ENCODE results near the gene PPIF. TPM values are rescaled to one million over a fixed set of nuclear protein-coding genes. Genes with fewer than 3 reads are reported as not detected.
A peak's percentile ranks its signal among the peaks of the same experiment; 100 is the strongest.

Gene PPIF
- total and polyA plus RNA-seq, 2 donors, result 13.6 to 34.9 TPM

DNA sequence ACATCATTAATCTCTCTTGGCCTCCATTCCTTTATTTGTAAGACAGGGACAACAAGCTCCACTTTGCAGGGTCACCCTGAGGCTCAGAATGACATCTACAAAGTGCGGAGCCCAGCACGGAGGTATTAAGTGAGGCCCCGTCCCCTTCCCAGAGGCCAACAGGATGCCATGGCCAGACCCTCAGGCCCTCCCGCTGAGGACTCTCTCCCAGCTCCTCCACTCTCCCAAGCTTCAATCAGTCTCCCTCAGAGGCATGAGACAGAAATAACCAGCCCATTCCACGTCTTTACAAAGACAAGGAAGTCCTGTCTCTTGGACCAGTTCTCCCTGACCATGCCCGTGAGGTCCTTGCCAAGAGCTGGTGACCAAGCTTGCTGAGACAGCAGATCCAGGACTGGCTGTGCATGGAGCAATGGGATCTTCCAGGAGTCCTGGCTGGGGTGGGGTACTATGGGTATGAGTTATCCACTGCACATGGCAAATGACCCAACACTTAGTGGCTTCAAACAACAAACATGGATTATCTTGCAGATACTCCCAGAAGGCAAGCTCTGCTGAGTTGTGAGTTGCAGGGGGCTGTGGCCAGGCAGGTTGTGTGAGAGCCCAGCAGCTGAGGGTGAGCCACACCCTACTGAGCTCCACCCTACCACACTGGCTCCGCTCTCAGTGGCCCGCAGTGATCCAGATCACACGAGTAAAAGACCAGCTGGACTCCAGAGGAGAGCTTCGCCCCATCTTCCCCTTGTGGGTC lies 4.3 kb upstream of the PPIF start:
- 96% methylated on average over 10 of the region's 10 CpGs for WGBS
- Histone ChIP-seq H3K9me3 (ENCODE audit: control insufficient read depth in 2 of 2, insufficient read depth in 1 of 2, low read length in 1 of 2) (no peaks in the 10 kb centered on the region), H3K36me3 (ENCODE audit: control insufficient read depth in 2 of 2, insufficient read depth in 2 of 2, low read length in 1 of 2) (no peaks in the 10 kb centered on the region), H3K4me3 (ENCODE audit: low read length in 2 of 2) (no peak overlapping the region), H3K27ac (ENCODE audit: low read depth in 1 of 2, low read length in 1 of 2) (no peak overlapping the region), H3K4me1 (ENCODE audit: control insufficient read depth in 2 of 2, insufficient read depth in 2 of 2, low read length in 2 of 2) (peaks cover 3 to 19% of the 10 kb centered on the region in 2 donors), H3K27me3 (ENCODE audit: control insufficient read depth in 2 of 2, insufficient read depth in 1 of 2, low read length in 1 of 2) (no peaks in the 10 kb centered on the region)
- no peak for DNase-seq (ENCODE audit: low read depth in 6 of 9, low spot score in 9 of 9)

DNA sequence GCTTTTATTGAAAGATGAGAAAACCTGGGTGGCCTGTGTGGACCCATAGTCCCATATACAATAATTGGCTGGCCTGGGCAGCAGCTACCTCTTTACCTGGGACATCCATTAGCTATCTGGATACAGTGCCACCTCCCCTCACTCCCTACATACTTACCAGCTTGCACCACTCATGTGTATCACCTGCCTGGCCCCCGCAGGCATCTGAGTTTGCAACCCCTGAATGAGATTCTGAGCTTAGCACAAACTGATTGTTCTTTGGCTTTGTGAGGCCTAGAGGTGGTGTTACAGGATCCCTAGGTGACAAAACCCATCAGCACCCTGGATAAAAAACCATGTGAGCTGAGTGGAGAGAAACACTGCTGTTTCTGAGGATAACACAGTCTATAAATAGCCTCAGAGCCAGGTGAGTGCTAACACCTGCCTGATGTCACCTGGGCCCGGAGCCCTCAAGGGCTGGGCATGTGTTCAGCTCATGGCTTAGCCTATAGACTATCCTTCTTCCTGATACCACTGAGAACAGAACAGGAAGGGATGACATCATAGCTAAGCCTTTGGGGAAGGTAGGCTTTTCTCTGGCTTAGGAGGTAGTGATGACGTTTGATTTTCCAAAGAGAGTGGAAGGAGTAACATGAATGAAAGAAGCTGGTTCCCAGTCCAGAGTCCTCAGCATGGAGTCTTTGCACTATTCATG lies 2.6 kb upstream of the PPIF start:
- Histone ChIP-seq H3K4me1 (ENCODE audit: control insufficient read depth in 2 of 2, insufficient read depth in 2 of 2, low read length in 2 of 2) (peaks cover 8 to 35% of the 10 kb centered on the region in 2 donors), H3K36me3 (ENCODE audit: control insufficient read depth in 2 of 2, insufficient read depth in 2 of 2, low read length in 1 of 2) (peaks cover 6 to 11% of the 10 kb centered on the region in 2 donors), H3K27me3 (ENCODE audit: control insufficient read depth in 2 of 2, insufficient read depth in 1 of 2, low read length in 1 of 2) (no peaks in the 10 kb centered on the region), H3K4me3 (ENCODE audit: low read length in 2 of 2) (no peak overlapping the region), H3K27ac (ENCODE audit: low read depth in 1 of 2, low read length in 1 of 2) (no peak overlapping the region), H3K9me3 (ENCODE audit: control insufficient read depth in 2 of 2, insufficient read depth in 1 of 2, low read length in 1 of 2) (peaks cover 0 to 9% of the 10 kb centered on the region in 2 donors)
- 93% methylated on average over 3 of the region's 3 CpGs for WGBS
- no peak for DNase-seq (ENCODE audit: low read depth in 6 of 9, low spot score in 9 of 9)

DNA sequence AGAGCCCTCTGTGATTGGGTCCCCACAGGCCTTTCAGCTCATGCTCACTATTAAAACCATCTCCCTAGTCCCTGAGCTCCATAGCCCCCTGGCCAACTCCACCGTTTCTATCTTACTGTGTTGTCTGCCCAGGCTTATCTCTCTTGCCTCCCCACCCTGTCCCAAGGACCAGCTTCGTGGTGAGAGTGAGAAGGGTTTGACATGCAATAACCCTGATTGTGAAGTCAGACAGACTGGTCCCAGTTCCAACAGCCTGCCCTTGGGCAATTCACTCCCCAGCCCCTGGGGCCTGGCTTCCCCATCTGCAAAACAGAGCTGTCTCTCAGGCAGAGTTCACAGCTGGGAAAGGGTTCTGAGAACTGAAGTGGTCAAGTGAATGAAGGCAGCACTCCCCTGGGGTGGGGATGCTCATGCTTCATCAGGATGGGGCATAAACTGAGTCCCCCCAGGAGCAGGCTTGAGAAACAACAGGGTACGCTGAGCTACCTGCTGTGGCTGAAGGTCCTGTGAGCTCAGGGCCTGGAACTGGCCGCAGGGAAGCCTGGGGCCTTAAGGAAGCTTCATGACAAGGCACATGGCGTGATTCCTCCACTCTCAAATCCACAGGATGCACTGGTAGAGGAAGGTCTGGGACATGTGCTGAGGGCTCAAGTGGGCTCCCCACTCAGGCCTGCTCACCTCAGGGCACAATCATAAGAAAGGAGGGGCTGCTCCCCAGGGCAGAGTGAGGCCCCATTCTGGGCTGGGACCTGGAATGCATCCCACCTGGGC lies 1.8 kb upstream of the PPIF start:
- Histone ChIP-seq H3K4me1 (ENCODE audit: control insufficient read depth in 2 of 2, insufficient read depth in 2 of 2, low read length in 2 of 2) (peaks cover 8 to 37% of the 10 kb centered on the region in 2 donors), H3K27ac (ENCODE audit: low read depth in 1 of 2, low read length in 1 of 2) (no peak overlapping the region), H3K27me3 (ENCODE audit: control insufficient read depth in 2 of 2, insufficient read depth in 1 of 2, low read length in 1 of 2) (no peaks in the 10 kb centered on the region), H3K36me3 (ENCODE audit: control insufficient read depth in 2 of 2, insufficient read depth in 2 of 2, low read length in 1 of 2) (peaks cover 13 to 19% of the 10 kb centered on the region in 2 donors), H3K9me3 (ENCODE audit: control insufficient read depth in 2 of 2, insufficient read depth in 1 of 2, low read length in 1 of 2) (peaks cover 0 to 9% of the 10 kb centered on the region in 2 donors), H3K4me3 (ENCODE audit: low read length in 2 of 2) (no peak overlapping the region)
- 86% methylated on average over 5 of the region's 5 CpGs for WGBS
- DNase-seq (ENCODE audit: low read depth in 6 of 9, low spot score in 9 of 9), result no peak

DNA sequence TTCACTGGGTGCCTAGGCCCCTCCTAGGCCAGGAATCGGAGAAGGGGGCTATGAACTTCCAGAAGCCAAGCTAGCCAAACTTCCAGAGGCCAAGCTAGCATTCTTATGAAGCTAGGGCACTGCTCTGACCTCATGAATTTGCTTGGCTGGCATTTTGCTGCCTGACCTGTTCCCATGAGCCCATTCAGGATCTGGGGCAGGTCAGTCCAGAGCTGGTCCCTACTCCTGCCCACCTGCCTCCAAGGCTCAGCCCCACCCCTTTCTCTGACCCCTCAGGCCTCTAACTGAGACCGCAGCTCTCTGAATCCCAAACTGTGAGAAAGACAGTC lies 1.3 kb upstream of the PPIF start:
- peaks cover 19 to 25% of the 10 kb centered on the region in 2 donors for H3K36me3 ChIP-seq (ENCODE audit: control insufficient read depth in 2 of 2, insufficient read depth in 2 of 2, low read length in 1 of 2)
- H3K27me3 ChIP-seq (ENCODE audit: control insufficient read depth in 2 of 2, insufficient read depth in 1 of 2, low read length in 1 of 2), result no peaks in the 10 kb centered on the region
- DNase-seq (ENCODE audit: low read depth in 6 of 9, low spot score in 9 of 9), result no peak
- H3K27ac ChIP-seq (ENCODE audit: low read depth in 1 of 2, low read length in 1 of 2), result no peak overlapping the region
- no peak overlapping the region for H3K4me3 ChIP-seq (ENCODE audit: low read length in 2 of 2)
- H3K4me1 ChIP-seq (ENCODE audit: control insufficient read depth in 2 of 2, insufficient read depth in 2 of 2, low read length in 2 of 2), result peaks cover 8 to 37% of the 10 kb centered on the region in 2 donors
- H3K9me3 ChIP-seq (ENCODE audit: control insufficient read depth in 2 of 2, insufficient read depth in 1 of 2, low read length in 1 of 2), result peaks cover 0 to 9% of the 10 kb centered on the region in 2 donors
- 100% methylated on average over 2 of the region's 2 CpGs for WGBS

DNA sequence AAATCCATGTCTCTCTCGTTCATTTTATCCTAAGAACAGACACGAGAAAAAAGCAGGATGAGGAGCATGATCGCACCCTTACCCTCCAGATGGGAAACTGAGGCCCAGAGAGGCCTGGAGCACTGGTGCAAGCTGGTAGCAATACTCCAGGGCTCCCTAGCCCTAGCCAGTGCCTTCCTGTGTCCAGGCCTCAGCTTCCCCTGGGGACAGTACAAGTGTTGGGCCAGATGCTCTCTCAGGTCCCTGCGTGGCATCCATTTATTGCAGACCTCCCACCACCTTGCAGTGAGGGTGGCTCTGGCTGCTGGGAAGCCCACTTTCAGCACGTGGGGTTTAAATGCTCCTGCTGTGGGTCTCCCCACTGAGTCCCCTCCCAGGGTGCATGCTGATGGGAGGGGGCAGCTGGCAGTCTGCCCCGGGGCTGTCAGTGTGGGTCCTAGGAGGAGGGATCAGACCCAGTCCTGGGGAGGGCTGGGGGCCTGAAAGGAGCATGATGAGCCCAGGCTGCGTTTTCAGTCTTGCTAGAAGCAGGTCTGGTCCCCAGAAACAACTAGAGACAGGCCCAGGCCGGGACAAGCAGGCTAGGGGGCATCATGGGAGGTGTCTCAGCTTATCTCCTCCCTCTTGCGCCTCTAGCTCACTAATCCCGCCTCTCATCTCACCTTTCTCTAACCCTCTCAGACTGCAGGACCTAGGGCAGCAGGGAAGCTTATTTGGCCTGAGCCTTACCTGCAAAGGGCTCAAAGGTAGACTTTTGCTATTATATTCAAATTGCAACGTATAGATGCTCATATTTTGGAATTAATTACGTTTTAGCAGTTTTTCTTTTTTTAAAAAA lies 662 bp upstream of the PPIF start:
- Histone ChIP-seq H3K4me1 (ENCODE audit: control insufficient read depth in 2 of 2, insufficient read depth in 2 of 2, low read length in 2 of 2) (peaks cover 8 to 37% of the 10 kb centered on the region in 2 donors), H3K27me3 (ENCODE audit: control insufficient read depth in 2 of 2, insufficient read depth in 1 of 2, low read length in 1 of 2) (no peaks in the 10 kb centered on the region), H3K36me3 (ENCODE audit: control insufficient read depth in 2 of 2, insufficient read depth in 2 of 2, low read length in 1 of 2) (peaks cover 22 to 30% of the 10 kb centered on the region in 2 donors), H3K9me3 (ENCODE audit: control insufficient read depth in 2 of 2, insufficient read depth in 1 of 2, low read length in 1 of 2) (peaks cover 0 to 9% of the 10 kb centered on the region in 2 donors), H3K27ac (ENCODE audit: low read depth in 1 of 2, low read length in 1 of 2) (peak overlapping the region in 1 of 2 donors; percentile 22), H3K4me3 (ENCODE audit: low read length in 2 of 2) (peak overlapping the region in 1 of 2 donors; percentile 18)
- DNase-seq (ENCODE audit: low read depth in 6 of 9, low spot score in 9 of 9), result no peak
- 81% methylated on average over 12 of the region's 12 CpGs for WGBS

DNA sequence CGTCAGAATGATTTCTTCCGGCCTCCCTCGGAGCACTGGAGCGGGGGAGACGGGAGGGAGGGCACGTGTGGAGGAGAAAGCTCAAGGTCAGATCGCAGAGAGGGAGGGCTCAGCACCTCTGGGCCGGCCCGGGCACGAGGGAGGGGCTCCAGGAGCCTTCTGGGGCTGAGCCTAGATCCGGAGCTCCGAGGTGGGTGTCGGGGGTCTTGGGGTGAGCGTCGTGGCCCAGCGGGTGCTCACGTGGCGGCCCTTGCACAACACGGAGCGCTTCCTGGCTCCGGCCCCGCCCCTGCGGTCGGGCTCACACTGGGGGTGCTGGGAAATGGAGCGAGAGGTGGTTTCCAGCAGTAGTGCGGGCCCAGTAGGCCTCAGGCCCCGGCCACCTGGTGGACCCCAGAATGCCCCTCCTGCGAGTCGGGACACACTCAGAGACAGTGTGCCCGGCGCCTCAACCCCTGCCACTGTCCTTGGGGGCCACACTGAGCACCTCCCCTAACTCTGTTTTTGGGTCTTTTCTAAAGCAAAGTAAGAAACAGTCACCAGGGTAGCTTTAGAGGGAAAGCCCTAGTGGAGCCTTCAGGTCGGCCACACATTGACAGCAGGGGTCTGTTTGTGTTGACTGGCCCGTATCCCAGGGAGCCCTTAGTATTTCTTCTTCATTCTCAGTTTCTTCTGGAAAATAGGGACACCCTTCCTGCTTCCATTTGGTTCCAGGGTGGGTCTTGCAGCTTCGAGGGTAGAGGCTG lies 798 bp downstream of the PPIF start:
- peak overlapping the region; percentile 74 to 89 for H3K27ac ChIP-seq (ENCODE audit: low read depth in 1 of 2, low read length in 1 of 2)
- peaks cover 8 to 39% of the 10 kb centered on the region in 2 donors for H3K4me1 ChIP-seq (ENCODE audit: control insufficient read depth in 2 of 2, insufficient read depth in 2 of 2, low read length in 2 of 2)
- peak in 7 of 9 donors; percentile 32 to 84 (median 61) for DNase-seq (ENCODE audit: low read depth in 6 of 9, low spot score in 9 of 9)

DNA sequence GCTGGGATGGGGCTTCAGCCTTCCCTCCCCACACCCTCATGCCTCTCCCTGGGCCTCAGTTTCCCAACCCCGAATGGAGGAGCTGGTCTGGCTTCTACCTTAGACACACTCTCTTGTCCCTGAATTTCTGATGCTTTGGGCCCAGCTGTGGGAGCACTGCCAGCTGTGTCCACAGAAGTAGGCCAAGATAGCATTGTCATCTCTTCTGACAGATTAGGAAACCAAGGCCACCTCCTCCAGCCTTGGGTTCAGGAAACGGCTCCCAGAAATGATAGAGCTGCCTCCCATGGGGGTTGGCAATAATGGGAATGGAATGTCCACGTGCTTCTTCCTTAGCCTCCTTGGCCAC lies 1.3 kb downstream of the PPIF start:
- Histone ChIP-seq H3K27me3 (ENCODE audit: control insufficient read depth in 2 of 2, insufficient read depth in 1 of 2, low read length in 1 of 2) (no peaks in the 10 kb centered on the region), H3K4me1 (ENCODE audit: control insufficient read depth in 2 of 2, insufficient read depth in 2 of 2, low read length in 2 of 2) (peaks cover 8 to 39% of the 10 kb centered on the region in 2 donors), H3K27ac (ENCODE audit: low read depth in 1 of 2, low read length in 1 of 2) (peak overlapping the region; percentile 43 to 74), H3K9me3 (ENCODE audit: control insufficient read depth in 2 of 2, insufficient read depth in 1 of 2, low read length in 1 of 2) (peaks cover 0 to 9% of the 10 kb centered on the region in 2 donors), H3K36me3 (ENCODE audit: control insufficient read depth in 2 of 2, insufficient read depth in 2 of 2, low read length in 1 of 2) (peaks cover 42 to 50% of the 10 kb centered on the region in 2 donors), H3K4me3 (ENCODE audit: low read length in 2 of 2) (peak overlapping the region; percentile 63 to 67)
- DNase-seq (ENCODE audit: low read depth in 6 of 9, low spot score in 9 of 9), result no peak
- WGBS, result 96% methylated on average over 3 of the region's 3 CpGs

More for the DNA sequence above, 798 bp downstream of the PPIF start:
- peaks cover 37 to 44% of the 10 kb centered on the region in 2 donors for H3K36me3 ChIP-seq (ENCODE audit: control insufficient read depth in 2 of 2, insufficient read depth in 2 of 2, low read length in 1 of 2)
- no peaks in the 10 kb centered on the region for H3K27me3 ChIP-seq (ENCODE audit: control insufficient read depth in 2 of 2, insufficient read depth in 1 of 2, low read length in 1 of 2)
- peaks cover 0 to 9% of the 10 kb centered on the region in 2 donors for H3K9me3 ChIP-seq (ENCODE audit: control insufficient read depth in 2 of 2, insufficient read depth in 1 of 2, low read length in 1 of 2)
- 8% methylated on average over 34 of the region's 34 CpGs for WGBS
- H3K4me3 ChIP-seq (ENCODE audit: low read length in 2 of 2), result peak overlapping the region; percentile 63 to 67

DNA sequence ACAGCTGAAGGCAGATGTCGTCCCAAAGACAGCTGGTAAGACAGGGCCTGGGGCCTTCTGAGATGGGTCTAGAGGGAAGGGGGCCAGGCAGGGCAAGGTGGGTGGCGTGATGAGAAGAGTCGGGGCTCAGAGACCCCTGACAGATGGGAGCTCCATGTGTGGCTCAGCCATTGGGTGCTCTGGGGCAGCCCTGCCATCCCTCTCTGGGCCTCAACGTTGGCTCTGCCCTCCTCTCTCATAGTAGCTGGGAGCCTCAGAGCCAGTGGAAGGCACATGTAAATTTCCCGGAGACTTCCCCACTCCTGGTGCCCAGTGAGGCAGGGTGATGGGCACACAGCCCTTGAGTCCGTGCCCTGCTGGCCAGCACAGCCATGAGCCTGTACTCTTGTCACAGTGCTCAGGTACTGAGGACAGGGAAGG lies 1.8 kb downstream of the PPIF start:
- peaks cover 8 to 39% of the 10 kb centered on the region in 2 donors for H3K4me1 ChIP-seq (ENCODE audit: control insufficient read depth in 2 of 2, insufficient read depth in 2 of 2, low read length in 2 of 2)
- H3K36me3 ChIP-seq (ENCODE audit: control insufficient read depth in 2 of 2, insufficient read depth in 2 of 2, low read length in 1 of 2), result peaks cover 47 to 55% of the 10 kb centered on the region in 2 donors

More for the DNA sequence above, 1.8 kb downstream of the PPIF start:
- Histone ChIP-seq H3K4me3 (ENCODE audit: low read length in 2 of 2) (peak overlapping the region in 1 of 2 donors; percentile 63), H3K9me3 (ENCODE audit: control insufficient read depth in 2 of 2, insufficient read depth in 1 of 2, low read length in 1 of 2) (peaks cover 0 to 9% of the 10 kb centered on the region in 2 donors), H3K27me3 (ENCODE audit: control insufficient read depth in 2 of 2, insufficient read depth in 1 of 2, low read length in 1 of 2) (no peaks in the 10 kb centered on the region), H3K27ac (ENCODE audit: low read depth in 1 of 2, low read length in 1 of 2) (peak overlapping the region in 1 of 2 donors; percentile 74)
- DNase-seq (ENCODE audit: low read depth in 6 of 9, low spot score in 9 of 9), result no peak
- WGBS, result 86% methylated on average over 6 of the region's 6 CpGs

Measured in thymus (tissue), 11 donors.